ENCODE measurements around the gene SRM. TPM values are rescaled to one million over a fixed set of nuclear protein-coding genes. Genes with fewer than 3 reads are reported as not detected.

SRM gene
- total and polyA plus RNA-seq, 3 donors from 2014 or later, result 57.8 to 78.4 (median 61.4) TPM

DNA sequence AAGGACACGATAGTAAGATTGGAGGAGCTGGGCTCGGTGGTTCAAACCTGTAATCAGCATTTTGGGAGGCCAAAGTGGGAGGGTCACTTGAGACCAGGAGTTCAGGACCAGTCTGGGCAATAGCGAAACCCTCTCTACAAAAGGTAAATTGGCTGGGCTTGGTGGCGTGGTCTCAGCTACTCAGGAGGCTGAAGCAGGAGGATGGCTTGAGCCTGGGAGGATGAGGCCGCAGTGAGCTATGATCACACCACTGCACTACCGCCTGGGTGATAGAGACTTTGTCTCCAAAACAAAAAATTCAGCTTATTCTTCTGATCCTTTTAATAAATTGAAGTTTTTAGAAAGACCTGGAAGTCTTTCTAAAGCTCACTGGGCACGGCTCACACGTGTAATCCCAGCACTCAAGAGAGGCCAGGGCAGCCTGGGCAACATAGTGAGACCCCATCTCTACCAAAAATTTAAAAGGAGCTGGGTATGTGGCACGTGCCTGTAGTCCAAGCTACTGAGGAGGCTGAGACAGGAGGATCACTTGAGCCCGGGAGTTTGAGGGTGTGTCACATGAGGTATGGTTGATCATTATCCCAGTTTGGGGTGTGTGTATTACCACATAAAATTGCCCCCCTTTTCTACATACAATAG, 28.1 kb downstream of the SRM start:
- no peak for DNase-seq

GRCh38 chr1:11030865-11031264, 29.0 kb downstream of the SRM start:
- Histone ChIP-seq H3K4me1 (no peaks in the 10 kb centered on the region), H3K27me3 (no peaks in the 10 kb centered on the region), H3K27ac (no peak overlapping the region), H3K9me3 (no peaks in the 10 kb centered on the region), H3K4me3 (no peak overlapping the region), H3K36me3 (ENCODE audit: low read depth, missing control alignments) (no peaks in the 10 kb centered on the region)
- intact Hi-C loops (cut with DNase I; ENCODE audit: low total_unique reads), result no loop called here
- no peak for DNase-seq
- WGBS, 2 donors, result 79% methylated on average over 9 of the region's 9 CpGs
- no peak for TF ChIP-seq POLR2A (IDR thresholded peaks at IDR 0.05)
- TF ChIP-seq, protein P1, sequence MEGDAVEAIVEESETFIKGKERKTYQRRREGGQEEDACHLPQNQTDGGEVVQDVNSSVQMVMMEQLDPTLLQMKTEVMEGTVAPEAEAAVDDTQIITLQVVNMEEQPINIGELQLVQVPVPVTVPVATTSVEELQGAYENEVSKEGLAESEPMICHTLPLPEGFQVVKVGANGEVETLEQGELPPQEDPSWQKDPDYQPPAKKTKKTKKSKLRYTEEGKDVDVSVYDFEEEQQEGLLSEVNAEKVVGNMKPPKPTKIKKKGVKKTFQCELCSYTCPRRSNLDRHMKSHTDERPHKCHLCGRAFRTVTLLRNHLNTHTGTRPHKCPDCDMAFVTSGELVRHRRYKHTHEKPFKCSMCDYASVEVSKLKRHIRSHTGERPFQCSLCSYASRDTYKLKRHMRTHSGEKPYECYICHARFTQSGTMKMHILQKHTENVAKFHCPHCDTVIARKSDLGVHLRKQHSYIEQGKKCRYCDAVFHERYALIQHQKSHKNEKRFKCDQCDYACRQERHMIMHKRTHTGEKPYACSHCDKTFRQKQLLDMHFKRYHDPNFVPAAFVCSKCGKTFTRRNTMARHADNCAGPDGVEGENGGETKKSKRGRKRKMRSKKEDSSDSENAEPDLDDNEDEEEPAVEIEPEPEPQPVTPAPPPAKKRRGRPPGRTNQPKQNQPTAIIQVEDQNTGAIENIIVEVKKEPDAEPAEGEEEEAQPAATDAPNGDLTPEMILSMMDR (IDR thresholded peaks at IDR 0.05), result no peak

More for the DNA sequence above, 28.1 kb downstream of the SRM start:
- WGBS, 2 donors, result 89 to 90% methylated on average over 10 of the region's 10 CpGs
- no peak overlapping the region for H3K4me3 ChIP-seq
- H3K9me3 ChIP-seq, result no peaks in the 10 kb centered on the region
- intact Hi-C loops (cut with DNase I; ENCODE audit: low total_unique reads), result no loop called here
- no peak overlapping the region for H3K27ac ChIP-seq
- H3K4me1 ChIP-seq, result no peaks in the 10 kb centered on the region
- TF ChIP-seq, protein P1 (IDR thresholded peaks at IDR 0.05), result no peak
- no peak for TF ChIP-seq POLR2A (IDR thresholded peaks at IDR 0.05)
- no peaks in the 10 kb centered on the region for H3K27me3 ChIP-seq
- no peaks in the 10 kb centered on the region for H3K36me3 ChIP-seq (ENCODE audit: low read depth, missing control alignments)

DNA sequence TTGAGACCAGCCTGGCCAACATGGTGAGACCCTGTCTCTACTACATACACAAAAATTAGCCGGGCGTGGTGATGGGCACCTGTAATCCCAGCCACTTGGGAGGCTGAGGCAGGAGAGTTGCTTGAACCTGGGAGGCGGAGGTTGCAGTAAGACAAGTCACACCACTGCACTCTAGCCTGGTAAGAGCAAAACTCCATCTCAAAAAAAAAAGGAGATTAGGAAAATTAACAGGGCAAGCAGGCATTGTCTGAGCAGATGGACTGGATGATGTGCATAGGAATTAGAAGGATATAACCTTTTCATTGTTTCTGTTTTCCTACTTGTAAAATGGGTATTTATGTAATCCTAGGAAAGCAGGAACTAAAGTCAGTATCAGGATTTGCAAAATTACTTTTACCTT, 31.8 kb downstream of the SRM start:
- no peak for DNase-seq
- H3K27me3 ChIP-seq, result no peaks in the 10 kb centered on the region
- intact Hi-C loops (cut with DNase I; ENCODE audit: low total_unique reads), result no loop called here
- no peaks in the 10 kb centered on the region for H3K4me1 ChIP-seq
- no peak overlapping the region for H3K27ac ChIP-seq
- no peak overlapping the region for H3K4me3 ChIP-seq
- H3K36me3 ChIP-seq (ENCODE audit: low read depth, missing control alignments), result no peaks in the 10 kb centered on the region
- WGBS, 2 donors, result 95 to 97% methylated on average over 3 of the region's 3 CpGs
- TF ChIP-seq POLR2A (IDR thresholded peaks at IDR 0.05), result no peak
- TF ChIP-seq, protein P1 (IDR thresholded peaks at IDR 0.05), result no peak
- H3K9me3 ChIP-seq, result no peaks in the 10 kb centered on the region

DNA sequence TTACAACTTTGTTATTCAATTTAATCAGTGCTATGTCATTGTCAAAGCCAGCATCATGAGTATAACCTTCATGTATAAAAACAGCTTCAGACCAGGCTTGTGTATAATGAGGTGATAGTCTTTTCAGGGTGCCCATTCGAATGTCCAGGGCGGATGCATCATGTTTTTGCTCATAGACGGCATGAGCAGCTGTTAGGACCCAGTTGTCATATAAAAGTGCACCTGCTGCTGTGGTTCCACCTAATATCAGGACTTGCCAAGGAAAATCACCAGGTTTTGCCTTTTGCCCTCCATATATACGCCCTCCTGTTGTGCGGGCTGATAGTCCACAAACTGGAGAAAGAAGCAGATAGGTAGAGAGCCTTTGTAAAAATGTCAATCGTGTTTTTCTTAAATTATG, 32.5 kb downstream of the SRM start:
- no peaks in the 10 kb centered on the region for H3K36me3 ChIP-seq (ENCODE audit: low read depth, missing control alignments)

GRCh38 chr1:11026903-11027302, 32.9 kb downstream of the SRM start:
- TF ChIP-seq, protein P1 (IDR thresholded peaks at IDR 0.05), result no peak
- TF ChIP-seq POLR2A (IDR thresholded peaks at IDR 0.05), result no peak
- no peak overlapping the region for H3K27ac ChIP-seq
- no peaks in the 10 kb centered on the region for H3K9me3 ChIP-seq
- intact Hi-C loops (cut with DNase I; ENCODE audit: low total_unique reads), result no loop called here
- no peaks in the 10 kb centered on the region for H3K27me3 ChIP-seq
- H3K36me3 ChIP-seq (ENCODE audit: low read depth, missing control alignments), result no peaks in the 10 kb centered on the region
- no peaks in the 10 kb centered on the region for H3K4me1 ChIP-seq
- DNase-seq, result no peak
- WGBS, 2 donors, result 81 to 92% methylated on average over 5 of the region's 5 CpGs
- no peak overlapping the region for H3K4me3 ChIP-seq

More for the DNA sequence above, 32.5 kb downstream of the SRM start:
- WGBS, 2 donors, result 70 to 80% methylated on average over 6 of the region's 6 CpGs
- DNase-seq, result no peak
- no peak overlapping the region for H3K27ac ChIP-seq
- H3K27me3 ChIP-seq, result no peaks in the 10 kb centered on the region
- H3K9me3 ChIP-seq, result no peaks in the 10 kb centered on the region
- intact Hi-C loops (cut with DNase I; ENCODE audit: low total_unique reads), result no loop called here
- H3K4me1 ChIP-seq, result no peaks in the 10 kb centered on the region
- no peak for TF ChIP-seq POLR2A (IDR thresholded peaks at IDR 0.05)
- no peak overlapping the region for H3K4me3 ChIP-seq

Data from testis (tissue), 3 donors.